RWPE2 (cell line): Measurements from ENCODE around the gene KDM6B.

Experiments used
- ATAC-seq: fragments of 200-7000 bp; cut with Tn5 transposase; 3 replicates; pipeline ENCODE4 v1.9.1; 2021; ENCODE audit warnings: low read depth
- DNase-seq: peaks from one replicate; pipeline ENCODE4 v3.0.0-alpha.2; 2020; ENCODE audit warnings: low spot score
- H3K27ac ChIP-seq: fragments of 450-650 bp; 2 replicates; pipeline ENCODE4 v1.5.1; 2017; ENCODE audit warnings: mild to moderate bottlenecking; ENCODE audit not compliant: poor library complexity, severe bottlenecking
- H3K27me3 ChIP-seq: fragments of 250-450 bp; sonication (Bioruptor Pico); 2 replicates; pipeline ENCODE4 v1.5.1; 2021; ENCODE audit warnings: mild to moderate bottlenecking, moderate library complexity; ENCODE audit not compliant: insufficient read depth, poor library complexity, severe bottlenecking
- H3K36me3 ChIP-seq: fragments of 250-450 bp; sonication (Bioruptor Pico); 2 replicates; pipeline ENCODE4 v1.5.1; 2020; ENCODE audit warnings: low read depth, mild to moderate bottlenecking, moderate library complexity
- H3K4me1 ChIP-seq: fragments of 250-450 bp; sonication (Bioruptor Pico); 2 replicates; pipeline ENCODE4 v1.5.1; 2021; ENCODE audit warnings: mild to moderate bottlenecking, moderate library complexity; ENCODE audit not compliant: insufficient read depth, poor library complexity, severe bottlenecking
- H3K4me3 ChIP-seq: fragments of 250-450 bp; sonication (Bioruptor Pico); 2 replicates; pipeline ENCODE4 v1.5.1; 2021; ENCODE audit warnings: mild to moderate bottlenecking, moderate library complexity; ENCODE audit not compliant: severe bottlenecking
- H3K9me3 ChIP-seq: fragments of 250-450 bp; sonication (Bioruptor Pico); 2 replicates; pipeline ENCODE4 v1.5.1; 2021; ENCODE audit warnings: mild to moderate bottlenecking, moderate library complexity; ENCODE audit not compliant: severe bottlenecking
- TF ChIP-seq, protein P1 (sequence below): fragments of 450-650 bp; IDR thresholded peaks from one replicate; pipeline ENCODE4 v1.5.1; 2017; ENCODE audit warnings: mild to moderate bottlenecking, moderate library complexity; ENCODE audit not compliant: poor library complexity, severe bottlenecking

The KDM6B gene

GRCh38 chr17:7822126-7822525 lies 11.9 kb upstream of the KDM6B start:
- H3K4me3 ChIP-seq, result no peak overlapping the region
- TF ChIP-seq, protein P1, sequence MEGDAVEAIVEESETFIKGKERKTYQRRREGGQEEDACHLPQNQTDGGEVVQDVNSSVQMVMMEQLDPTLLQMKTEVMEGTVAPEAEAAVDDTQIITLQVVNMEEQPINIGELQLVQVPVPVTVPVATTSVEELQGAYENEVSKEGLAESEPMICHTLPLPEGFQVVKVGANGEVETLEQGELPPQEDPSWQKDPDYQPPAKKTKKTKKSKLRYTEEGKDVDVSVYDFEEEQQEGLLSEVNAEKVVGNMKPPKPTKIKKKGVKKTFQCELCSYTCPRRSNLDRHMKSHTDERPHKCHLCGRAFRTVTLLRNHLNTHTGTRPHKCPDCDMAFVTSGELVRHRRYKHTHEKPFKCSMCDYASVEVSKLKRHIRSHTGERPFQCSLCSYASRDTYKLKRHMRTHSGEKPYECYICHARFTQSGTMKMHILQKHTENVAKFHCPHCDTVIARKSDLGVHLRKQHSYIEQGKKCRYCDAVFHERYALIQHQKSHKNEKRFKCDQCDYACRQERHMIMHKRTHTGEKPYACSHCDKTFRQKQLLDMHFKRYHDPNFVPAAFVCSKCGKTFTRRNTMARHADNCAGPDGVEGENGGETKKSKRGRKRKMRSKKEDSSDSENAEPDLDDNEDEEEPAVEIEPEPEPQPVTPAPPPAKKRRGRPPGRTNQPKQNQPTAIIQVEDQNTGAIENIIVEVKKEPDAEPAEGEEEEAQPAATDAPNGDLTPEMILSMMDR, result no peak
- ATAC-seq (no peak), DNase-seq (no peak)
- no peaks in the 10 kb centered on the region for H3K36me3 ChIP-seq
- no peaks in the 10 kb centered on the region for H3K9me3 ChIP-seq
- no peaks in the 10 kb centered on the region for H3K4me1 ChIP-seq
- no peaks in the 10 kb centered on the region for H3K27me3 ChIP-seq
- H3K27ac ChIP-seq, result no peak overlapping the region

- Histone ChIP-seq H3K4me1 (no peaks in the 10 kb centered on the region), H3K27me3 (no peaks in the 10 kb centered on the region)
These were observed 10.4 kb upstream of the KDM6B start for GRCh38 chr17:7823581-7824001.

DNA sequence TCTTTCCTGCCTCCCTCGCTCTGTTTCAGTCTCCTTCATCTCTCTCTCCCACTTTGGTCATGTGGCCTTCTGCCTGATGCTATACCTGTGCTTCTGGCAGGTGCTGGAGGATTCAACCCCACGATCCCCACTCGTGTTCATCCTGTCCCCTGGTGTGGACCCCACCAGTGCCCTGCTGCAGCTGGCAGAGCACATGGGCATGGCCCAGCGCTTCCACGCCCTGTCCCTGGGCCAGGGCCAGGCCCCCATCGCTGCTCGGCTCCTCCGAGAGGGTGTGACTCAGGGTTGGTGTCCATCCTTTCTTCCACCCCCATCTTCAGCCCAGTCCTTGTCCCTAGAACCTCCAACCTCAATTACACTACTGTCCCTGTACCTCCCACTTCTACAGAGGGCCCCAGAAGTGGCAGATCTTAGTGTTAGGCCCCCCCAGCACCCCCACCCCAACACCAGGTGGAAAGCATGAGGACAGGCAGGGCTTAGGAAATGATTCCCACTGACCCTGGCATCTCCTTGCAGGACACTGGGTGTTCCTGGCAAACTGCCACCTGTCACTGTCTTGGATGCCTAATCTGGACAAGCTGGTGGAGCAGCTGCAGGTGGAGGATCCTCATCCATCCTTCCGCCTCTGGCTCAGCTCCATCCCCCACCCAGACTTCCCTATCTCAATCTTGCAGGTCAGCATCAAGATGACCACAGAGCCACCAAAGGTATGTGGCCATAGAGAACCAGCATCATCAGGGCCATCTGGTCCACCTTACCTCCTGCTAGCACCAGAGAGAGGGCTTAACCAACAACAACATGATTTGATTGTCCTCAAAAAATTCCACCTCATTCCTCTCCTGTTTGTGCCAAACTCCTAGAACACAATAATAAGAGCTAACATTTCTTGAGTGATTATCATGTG lies 9.7 kb upstream of the KDM6B start:
- Histone ChIP-seq H3K27me3 (no peaks in the 10 kb centered on the region), H3K27ac (no peak overlapping the region), H3K36me3 (no peaks in the 10 kb centered on the region), H3K9me3 (no peaks in the 10 kb centered on the region), H3K4me1 (no peaks in the 10 kb centered on the region), H3K4me3 (no peak overlapping the region)
- TF ChIP-seq, protein P1, result no peak
- ATAC-seq (no peak), DNase-seq (no peak)

More at GRCh38 chr17:7823581-7824001, 10.4 kb upstream of the KDM6B start:
- Histone ChIP-seq H3K27ac (no peak overlapping the region), H3K36me3 (no peaks in the 10 kb centered on the region), H3K4me3 (no peak overlapping the region), H3K9me3 (no peaks in the 10 kb centered on the region)
- DNase-seq (no peak), ATAC-seq (no peak)
- TF ChIP-seq, protein P1, result no peak

- H3K27ac ChIP-seq, result no peak overlapping the region
- ATAC-seq (no peak), DNase-seq (no peak)
- no peak overlapping the region for H3K4me3 ChIP-seq
- TF ChIP-seq, protein P1, result peak; percentile 19
- no peaks in the 10 kb centered on the region for H3K27me3 ChIP-seq
- H3K36me3 ChIP-seq, result no peaks in the 10 kb centered on the region
- H3K4me1 ChIP-seq, result no peaks in the 10 kb centered on the region
- no peaks in the 10 kb centered on the region for H3K9me3 ChIP-seq
These were observed 8.6 kb upstream of the KDM6B start for GRCh38 chr17:7825206-7825990.
